H9 (cell line): Measurements from ENCODE around the gene FFAR1. TPM values are rescaled to one million over a fixed set of nuclear protein-coding genes. Genes with fewer than 3 reads are reported as not detected.

ENCODE experiments used
- DNase-seq: peaks from one replicate; pipeline ENCODE4 v3.0.0-alpha.2; 2017
- H2AFZ ChIP-seq: one replicate; pipeline ENCODE4 v1.6.1; 2013; ENCODE audit warnings: mild to moderate bottlenecking, low read length, control low read depth, moderate library complexity
- H2AK5ac ChIP-seq: 2 replicates; pipeline ENCODE4 v1.6.1; 2013; ENCODE audit warnings: low read length, control low read depth, mixed read lengths; ENCODE audit not compliant: insufficient read length
- H2BK120ac ChIP-seq: one replicate; pipeline ENCODE4 v1.6.1; 2013; ENCODE audit warnings: low read depth, mild to moderate bottlenecking, low read length, control low read depth, inconsistent platforms; ENCODE audit not compliant: poor library complexity, severe bottlenecking
- H2BK12ac ChIP-seq: 2 replicates; pipeline ENCODE4 v1.6.1; 2013; ENCODE audit warnings: low read length, control low read depth, mixed read lengths, low read depth; ENCODE audit not compliant: insufficient read length
- H2BK15ac ChIP-seq: 2 replicates; pipeline ENCODE4 v1.6.1; 2013; ENCODE audit warnings: low read depth, low read length, control low read depth
- H2BK20ac ChIP-seq: one replicate; pipeline ENCODE4 v1.6.1; 2013; ENCODE audit warnings: low read depth, mild to moderate bottlenecking, low read length, control low read depth, inconsistent platforms; ENCODE audit not compliant: poor library complexity, severe bottlenecking
- H2BK5ac ChIP-seq: 2 replicates; pipeline ENCODE4 v1.6.1; 2013; ENCODE audit warnings: low read length, control low read depth, mixed read lengths; ENCODE audit not compliant: insufficient read length
- H3K14ac ChIP-seq: 2 replicates; pipeline ENCODE4 v1.6.1; 2013; ENCODE audit warnings: low read length, control low read depth; ENCODE audit not compliant: insufficient read depth
- H3K18ac ChIP-seq: 2 replicates; pipeline ENCODE4 v1.6.1; 2013; ENCODE audit warnings: low read depth, mild to moderate bottlenecking, mixed read lengths, low read length, control low read depth; ENCODE audit not compliant: insufficient read length
- H3K23ac ChIP-seq: 2 replicates; pipeline ENCODE4 v1.6.1; 2013; ENCODE audit warnings: low read length, control low read depth, mixed read lengths, low read depth; ENCODE audit not compliant: insufficient read length
- H3K23me2 ChIP-seq: 2 replicates; pipeline ENCODE4 v1.6.1; 2013; ENCODE audit warnings: low read depth, mild to moderate bottlenecking, mixed read lengths, low read length, control low read depth; ENCODE audit not compliant: insufficient read length, poor library complexity, severe bottlenecking
- H3K27ac ChIP-seq: 2 replicates; pipeline ENCODE4 v1.5.1; 2013; ENCODE audit warnings: low read length, control low read depth, mixed read lengths, low read depth; ENCODE audit not compliant: insufficient read length
- H3K27me3 ChIP-seq: 2 replicates; pipeline ENCODE4 v1.6.1; 2013; ENCODE audit warnings: low read length, control low read depth, inconsistent platforms; ENCODE audit not compliant: insufficient read depth
- H3K4ac ChIP-seq: 2 replicates; pipeline ENCODE4 v1.6.1; 2013; ENCODE audit warnings: low read depth, mild to moderate bottlenecking, control low read depth, inconsistent platforms, low read length, moderate library complexity
- H3K4me1 ChIP-seq: 2 replicates; pipeline ENCODE4 v1.6.1; 2013; ENCODE audit warnings: low read length, control low read depth, inconsistent platforms; ENCODE audit not compliant: insufficient read depth
- H3K4me2 ChIP-seq: 2 replicates; pipeline ENCODE4 v1.6.1; 2013; ENCODE audit warnings: low read length, control low read depth, mixed read lengths; ENCODE audit not compliant: insufficient read length, insufficient read depth
- H3K56ac ChIP-seq: 2 replicates; pipeline ENCODE4 v1.6.1; 2013; ENCODE audit warnings: low read depth, mild to moderate bottlenecking, mixed read lengths, low read length, control low read depth; ENCODE audit not compliant: insufficient read length
- H3K79me1 ChIP-seq: 2 replicates; pipeline ENCODE4 v1.6.1; 2013; ENCODE audit warnings: low read depth, mild to moderate bottlenecking, moderate library complexity, low read length, control low read depth, inconsistent platforms; ENCODE audit not compliant: insufficient read depth, poor library complexity, severe bottlenecking
- H3K79me2 ChIP-seq: 2 replicates; pipeline ENCODE4 v1.6.1; 2013; ENCODE audit warnings: low read length, control low read depth, inconsistent platforms; ENCODE audit not compliant: insufficient read depth
- H3K9ac ChIP-seq: 2 replicates; pipeline ENCODE4 v1.6.1; 2013; ENCODE audit warnings: low read length, control low read depth, mixed read lengths; ENCODE audit not compliant: insufficient read length; ENCODE audit errors: extremely low read depth
- H3K9me3 ChIP-seq: one replicate; pipeline ENCODE4 v1.6.1; 2013; ENCODE audit warnings: low read depth, low read length, inconsistent platforms; ENCODE audit not compliant: control insufficient read depth
- H3T11ph ChIP-seq: one replicate; pipeline ENCODE4 v1.6.1; 2013; ENCODE audit warnings: mild to moderate bottlenecking, low read length, control low read depth, inconsistent platforms
- H4K20me1 ChIP-seq: one replicate; pipeline ENCODE4 v1.6.1; 2013; ENCODE audit not compliant: control insufficient read depth, insufficient read length, insufficient read depth
- H4K5ac ChIP-seq: 2 replicates; pipeline ENCODE4 v1.6.1; 2013; ENCODE audit warnings: low read depth, mild to moderate bottlenecking, mixed read lengths, low read length, control low read depth; ENCODE audit not compliant: insufficient read length
- H4K8ac ChIP-seq: replicated peaks from 2 replicates; pipeline ENCODE4 v1.6.1; 2013; ENCODE audit warnings: low read length, control low read depth, mixed read lengths, low read depth; ENCODE audit not compliant: insufficient read length
- H4K91ac ChIP-seq: 2 replicates; pipeline ENCODE4 v1.6.1; 2013; ENCODE audit warnings: low read depth, mild to moderate bottlenecking, moderate library complexity, mixed read lengths, low read length, control low read depth; ENCODE audit not compliant: insufficient read length
- H3K27ac Mint-ChIP-seq, 3 experiments: 2 replicates in 2 of 3; 3 replicates in 1 of 3; pipeline ENCODE4 v1.8.0; 2020 to 2021; ENCODE audit warnings: mixed read lengths in 3 of 3, mild to moderate bottlenecking in 1 of 3, moderate library complexity in 1 of 3
- H3K27me3 Mint-ChIP-seq: 2 replicates; pipeline ENCODE4 v1.8.0; 2021; ENCODE audit warnings: low read depth, mild to moderate bottlenecking, moderate library complexity, mixed read lengths
- H3K36me3 Mint-ChIP-seq, 3 experiments: 2 replicates in 2 of 3; 3 replicates in 1 of 3; pipeline ENCODE4 v1.8.0; 2020 to 2021; ENCODE audit warnings: low read depth in 3 of 3, mixed read lengths in 3 of 3; ENCODE audit not compliant: insufficient read depth in 1 of 3
- H3K4me1 Mint-ChIP-seq, 2 experiments: 2 replicates each; pipeline ENCODE4 v1.8.0; 2020; ENCODE audit warnings: mixed read lengths in 2 of 2
- H3K4me3 Mint-ChIP-seq, 2 experiments: 2 replicates in 1 of 2; 3 replicates in 1 of 2; pipeline ENCODE4 v1.8.0; 2020 to 2021; ENCODE audit warnings: mild to moderate bottlenecking in 2 of 2, mixed read lengths in 2 of 2, moderate library complexity in 1 of 2
- H3K9me3 Mint-ChIP-seq, 2 experiments: 2 replicates in 1 of 2; 3 replicates in 1 of 2; pipeline ENCODE4 v1.8.0; 2020; ENCODE audit warnings: mild to moderate bottlenecking in 2 of 2, mixed read lengths in 2 of 2, moderate library complexity in 1 of 2
- CTCF ChIP-seq: fragments of 200-600 bp; sonication (generic); conservative IDR thresholded peaks from 3 replicates; pipeline ENCODE4 v1.8.0; 2021; ENCODE audit warnings: antibody characterized with exemption, mild to moderate bottlenecking
- WGBS: extraction: QIAGEN DNeasy Blood & Tissue Kit; methylation state at CpG from one replicate; pipeline ENCODE4 v1.1.7; 2013; ENCODE audit warnings: missing lambda C conversion rate, low lambda C conversion rate, mixed read lengths; ENCODE audit not compliant: insufficient read length; ENCODE audit errors: extremely low coverage; 5-methylcytosine and 5-hydroxymethylcytosine counted together
- total RNA-seq: library from RNA; stranded (reverse); gene quantifications from 2 replicates; pipeline ENCODE4 v1.2.1, GENCODE V29; 2021

Gene FFAR1
- total RNA-seq, 1 experiment from 2014 or later: not detected

GRCh38 chr19:35342430-35342829 is 5.3 kb upstream of the FFAR1 start:
- H2AK5ac ChIP-seq: no peak overlapping the region
- Mint-ChIP-seq H3K4me3 (no peak overlapping the region), H3K9me3 (no peaks in the 10 kb centered on the region), H3K36me3 (no peaks in the 10 kb centered on the region), H3K27me3 (peaks cover 23% of the 10 kb centered on the region), H3K27ac (peak overlapping the region in 1 of 3 experiments; percentile 66; a peak in 2 of 7 replicates), H3K4me1 (peaks cover 0 to 12% of the 10 kb centered on the region in 2 experiments; a peak in 3 of 4 replicates)
- H3K79me1 ChIP-seq: no peaks in the 10 kb centered on the region
- no peak overlapping the region for H2BK120ac ChIP-seq
- H4K8ac ChIP-seq: no peak overlapping the region
- no peaks in the 10 kb centered on the region for H3K79me2 ChIP-seq
- H3K56ac ChIP-seq: no peak overlapping the region
- peak overlapping the region; percentile 63; the same call in 1 of the 2 replicates for H3K14ac ChIP-seq
- no peak overlapping the region for H4K5ac ChIP-seq
- no peak overlapping the region for H2BK15ac ChIP-seq
- no peak overlapping the region for H3K23ac ChIP-seq
- no peaks in the 10 kb centered on the region for H3K4me1 ChIP-seq
- WGBS: no CpG with 5 or more reads among the region's 5 CpGs
- no peak overlapping the region for H4K91ac ChIP-seq
- H2AFZ ChIP-seq: no peak overlapping the region
- no peak for DNase-seq
- no peak overlapping the region for H3K9ac ChIP-seq
- no peaks in the 10 kb centered on the region for H3K9me3 ChIP-seq
- no peak overlapping the region for H2BK20ac ChIP-seq
- no peak overlapping the region for H3K4ac ChIP-seq
- H3K23me2 ChIP-seq: no peaks in the 10 kb centered on the region
- no peak overlapping the region for H2BK5ac ChIP-seq
- H3K4me2 ChIP-seq: no peak overlapping the region
- H3K27me3 ChIP-seq: no peaks in the 10 kb centered on the region
- TF ChIP-seq CTCF: no peak
- no peak overlapping the region for H2BK12ac ChIP-seq
- H3T11ph ChIP-seq: no peak overlapping the region
- no peak overlapping the region for H3K27ac ChIP-seq
- no peak overlapping the region for H3K18ac ChIP-seq
- no peaks in the 10 kb centered on the region for H4K20me1 ChIP-seq
